H1 (cell line): Measurements from ENCODE around the gene CTIF. TPM values are rescaled to one million over a fixed set of nuclear protein-coding genes. Genes with fewer than 3 reads are reported as not detected.

ENCODE experiments used
- CEBPB ChIP-seq: IDR thresholded peaks from 2 replicates; pipeline ENCODE4 v1.6.1; 2012; ENCODE audit warnings: low read depth, low read length
- CHD7 ChIP-seq: fragments of 300-600 bp; sonication (generic); IDR thresholded peaks from 2 replicates; pipeline ENCODE4 v1.7.1; 2012; ENCODE audit warnings: low read length, moderate library complexity, mild to moderate bottlenecking, inconsistent platforms; ENCODE audit not compliant: insufficient replicate concordance
- CTCF ChIP-seq, 3 experiments: IDR thresholded peaks; 1 replicate in 2 of 3; 2 replicates in 1 of 3; pipeline versions ENCODE4 v1.5.1 to v1.6.1; 2011; ENCODE audit warnings: low read length in 3 of 3, mild to moderate bottlenecking in 3 of 3, inconsistent platforms in 2 of 3, low read depth in 1 of 3, moderate library complexity in 1 of 3; ENCODE audit not compliant: insufficient read depth in 1 of 3; ENCODE audit errors: control extremely low read depth in 1 of 3
- SIRT6 ChIP-seq: IDR thresholded peaks from one replicate; pipeline ENCODE4 v1.7.1; 2012; ENCODE audit warnings: low read length, inconsistent platforms
- SP2 ChIP-seq: IDR thresholded peaks from 2 replicates; pipeline ENCODE4 v1.6.1; 2012; ENCODE audit warnings: mild to moderate bottlenecking, low read length, inconsistent platforms
- SUZ12 ChIP-seq: fragments of 200-600 bp; sonication (generic); IDR thresholded peaks from 2 replicates; pipeline ENCODE4 v1.6.1; 2012; ENCODE audit warnings: mild to moderate bottlenecking, inconsistent platforms, low read length, moderate library complexity, mixed read lengths
- polyA plus RNA-seq, 7 experiments: library from polyadenylated mRNA; depleted of rRNA in 3 of 7; stranded (reverse) in 5 of 7; unstranded in 2 of 7; fragments of >200 nt in 5 of 7; fragments of 200-250 nt in 2 of 7; gene quantifications; 1 replicate in 5 of 7; 2 replicates in 1 of 7; 4 replicates in 1 of 7; pipeline versions ENCODE4 v1.2.1 to v1.2.3, GENCODE V29; 2011 to 2013; ENCODE audit warnings: missing spikeins in 2 of 7, mixed read lengths in 2 of 7
- total RNA-seq: library from RNA; stranded (reverse); fragmentation: NEBNext Ultra II Directional; extraction: Animal tissue kit (Norgen Biotek cat#: 25700); gene quantifications from 2 replicates; pipeline ENCODE4 v1.2.1, GENCODE V29; 2021

Gene CTIF
- total and polyA plus RNA-seq, 2 of the 8 experiments (the other 6 are each of a cell fraction or from before 2014, with no cell fraction given): 9.0 to 17.8 TPM

GRCh38 chr18:48529796-48530195 is 9.0 kb upstream of the CTIF start (continued):
- TF ChIP-seq CHD7 (no peak), SIRT6 (no peak), SUZ12 (no peak), CTCF (IDR thresholded peaks at IDR 0.05; ENCODE audit: control extremely low read depth in 1 of 3, insufficient read depth in 1 of 3, low read depth in 1 of 3, low read length in 3 of 3) (no peak), SP2 (no peak), CEBPB (no peak)
